Duodenal mucosa (tissue), 2 donors: ENCODE data around the gene AMELX.

ENCODE experiments used
- H3K27ac ChIP-seq: one replicate; pipeline ENCODE4 v1.7.0; 2013; ENCODE audit warnings: low read depth, low read length
- H3K27me3 ChIP-seq, 2 donors: one replicate each; pipeline ENCODE4 v1.7.0; 2013; ENCODE audit warnings: low read length in 2 of 2, control low read depth in 1 of 2; ENCODE audit not compliant: insufficient read depth in 2 of 2, control insufficient read depth in 1 of 2
- H3K36me3 ChIP-seq, 2 donors: one replicate each; pipeline ENCODE4 v1.7.0; 2013; ENCODE audit warnings: low read length in 2 of 2, control low read depth in 1 of 2; ENCODE audit not compliant: insufficient read depth in 2 of 2, control insufficient read depth in 1 of 2
- H3K4me1 ChIP-seq, 2 donors: one replicate each; pipeline ENCODE4 v1.7.0; 2013; ENCODE audit warnings: low read length in 2 of 2, control low read depth in 1 of 2; ENCODE audit not compliant: insufficient read depth in 2 of 2, control insufficient read depth in 1 of 2
- H3K4me3 ChIP-seq, 2 donors: one replicate each; pipeline ENCODE4 v1.7.0; 2013; ENCODE audit warnings: low read length in 2 of 2, low read depth in 1 of 2
- H3K9ac ChIP-seq, 2 donors: one replicate each; pipeline ENCODE4 v1.7.0; 2013; ENCODE audit warnings: low read length in 2 of 2, low read depth in 1 of 2
- H3K9me3 ChIP-seq, 2 donors: one replicate each; pipeline ENCODE4 v1.7.0; 2013; ENCODE audit warnings: low read length in 2 of 2, control low read depth in 1 of 2; ENCODE audit not compliant: control insufficient read depth in 1 of 2

AMELX gene

GRCh38 chrX:11296051-11296450 is 2.8 kb downstream of the AMELX start:
- Histone ChIP-seq H3K27me3 (no peaks in the 10 kb centered on the region), H3K27ac (no peak overlapping the region), H3K4me3 (no peak overlapping the region), H3K9me3 (no peaks in the 10 kb centered on the region), H3K36me3 (no peaks in the 10 kb centered on the region), H3K9ac (no peak overlapping the region), H3K4me1 (no peaks in the 10 kb centered on the region)

- Histone ChIP-seq H3K27ac (no peak overlapping the region), H3K4me3 (no peak overlapping the region), H3K36me3 (no peaks in the 10 kb centered on the region), H3K27me3 (no peaks in the 10 kb centered on the region), H3K9me3 (no peaks in the 10 kb centered on the region), H3K4me1 (no peaks in the 10 kb centered on the region), H3K9ac (no peak overlapping the region)
Observed at GRCh38 chrX:11298600-11298999, 5.4 kb downstream of the AMELX start.

GRCh38 chrX:11304829-11305228 is 11.6 kb downstream of the AMELX start:
- H3K4me3 ChIP-seq: no peak overlapping the region

GRCh38 chrX:11305641-11306040 is 12.4 kb downstream of the AMELX start:
- Histone ChIP-seq H3K9ac (no peak overlapping the region), H3K4me1 (no peaks in the 10 kb centered on the region), H3K4me3 (no peak overlapping the region), H3K9me3 (no peaks in the 10 kb centered on the region), H3K36me3 (no peaks in the 10 kb centered on the region), H3K27ac (no peak overlapping the region), H3K27me3 (no peaks in the 10 kb centered on the region)

More at GRCh38 chrX:11304829-11305228, 11.6 kb downstream of the AMELX start:
- H3K36me3 ChIP-seq: no peaks in the 10 kb centered on the region
- H3K9ac ChIP-seq: no peak overlapping the region
- H3K9me3 ChIP-seq: no peaks in the 10 kb centered on the region
- H3K27ac ChIP-seq: no peak overlapping the region
- H3K27me3 ChIP-seq: no peaks in the 10 kb centered on the region
- no peaks in the 10 kb centered on the region for H3K4me1 ChIP-seq

- Histone ChIP-seq H3K9me3 (no peaks in the 10 kb centered on the region), H3K27me3 (no peaks in the 10 kb centered on the region), H3K4me1 (no peaks in the 10 kb centered on the region), H3K9ac (no peak overlapping the region), H3K27ac (no peak overlapping the region), H3K4me3 (no peak overlapping the region), H3K36me3 (no peaks in the 10 kb centered on the region)
Observed at GRCh38 chrX:11309220-11309619, 16.0 kb downstream of the AMELX start.

GRCh38 chrX:11311706-11312105 is 18.5 kb downstream of the AMELX start:
- Histone ChIP-seq H3K9me3 (no peaks in the 10 kb centered on the region), H3K4me3 (no peak overlapping the region), H3K9ac (no peak overlapping the region), H3K36me3 (no peaks in the 10 kb centered on the region), H3K4me1 (no peaks in the 10 kb centered on the region), H3K27ac (no peak overlapping the region), H3K27me3 (no peaks in the 10 kb centered on the region)

- H3K9ac ChIP-seq: no peak overlapping the region
- H3K36me3 ChIP-seq: no peaks in the 10 kb centered on the region
- no peaks in the 10 kb centered on the region for H3K4me1 ChIP-seq
- no peaks in the 10 kb centered on the region for H3K27me3 ChIP-seq
- H3K4me3 ChIP-seq: no peak overlapping the region
- no peaks in the 10 kb centered on the region for H3K9me3 ChIP-seq
- H3K27ac ChIP-seq: no peak overlapping the region
Observed at GRCh38 chrX:11319806-11320520, 26.8 kb downstream of the AMELX start.

GRCh38 chrX:11321986-11322385 is 28.8 kb downstream of the AMELX start:
- H3K9me3 ChIP-seq: no peaks in the 10 kb centered on the region
- no peaks in the 10 kb centered on the region for H3K27me3 ChIP-seq
- H3K27ac ChIP-seq: no peak overlapping the region
- H3K36me3 ChIP-seq: no peaks in the 10 kb centered on the region
- no peak overlapping the region for H3K9ac ChIP-seq
- H3K4me1 ChIP-seq: no peaks in the 10 kb centered on the region
- H3K4me3 ChIP-seq: no peak overlapping the region

- H3K4me3 ChIP-seq: no peak overlapping the region
- H3K27ac ChIP-seq: no peak overlapping the region
- H3K4me1 ChIP-seq: no peaks in the 10 kb centered on the region
- no peaks in the 10 kb centered on the region for H3K36me3 ChIP-seq
- H3K27me3 ChIP-seq: no peaks in the 10 kb centered on the region
- no peak overlapping the region for H3K9ac ChIP-seq
- no peaks in the 10 kb centered on the region for H3K9me3 ChIP-seq
Observed at GRCh38 chrX:11328134-11328533, 34.9 kb downstream of the AMELX start.

GRCh38 chrX:11329021-11329420 is 35.8 kb downstream of the AMELX start:
- H3K27ac ChIP-seq: no peak overlapping the region
- no peaks in the 10 kb centered on the region for H3K27me3 ChIP-seq
- H3K9ac ChIP-seq: no peak overlapping the region
- H3K4me1 ChIP-seq: no peaks in the 10 kb centered on the region
- H3K36me3 ChIP-seq: no peaks in the 10 kb centered on the region
- no peak overlapping the region for H3K4me3 ChIP-seq
- H3K9me3 ChIP-seq: no peaks in the 10 kb centered on the region
